Panc1 (cell line): Measurements from ENCODE around the gene TDRD1. TPM values are rescaled to one million over a fixed set of nuclear protein-coding genes. Genes with fewer than 3 reads are reported as not detected.

Experiments used
- ATAC-seq: fragments of 200-7000 bp; cut with Tn5 transposase; 2 replicates; pipeline ENCODE4 v1.9.1; 2020; ENCODE audit warnings: mild to moderate bottlenecking, moderate library complexity
- BruUV-seq: library from RNA; stranded (reverse); fragments of 400-500 nt; replicated peaks from 2 replicates; lab custom pipeline; 2021; lab: Mats Ljungman, UMichigan
- CTCF ChIA-PET: fragments of 300-600 bp; sonication (Branson Sonifier 250); formaldehyde crosslinking; loops from one replicate; lab custom pipeline; 2022; ENCODE audit warnings: antibody characterized with exemption; lab: Charles Lee
- POLR2A ChIA-PET: fragments of 300-600 bp; sonication (Branson Sonifier 250); formaldehyde crosslinking; loops from one replicate; lab custom pipeline; 2022; ENCODE audit warnings: antibody characterized with exemption; lab: Charles Lee
- DNase-seq: peaks from one replicate; pipeline ENCODE4 v3.0.0-alpha.2; 2010; ENCODE audit warnings: low read depth, low spot score
- H3K27ac ChIP-seq: 2 replicates; pipeline ENCODE4 v1.5.1; 2011; ENCODE audit warnings: mild to moderate bottlenecking, low read length, inconsistent platforms
- H3K27me3 ChIP-seq: fragments of 200-500 bp; sonication (Bioruptor generic); 2 replicates; pipeline ENCODE4 v1.6.0; 2014; ENCODE audit warnings: low read length, inconsistent platforms; ENCODE audit not compliant: control insufficient read depth, insufficient read depth
- H3K36me3 ChIP-seq: fragments of 200-500 bp; sonication (Bioruptor generic); 2 replicates; pipeline ENCODE4 v1.5.1; 2014; ENCODE audit warnings: inconsistent platforms, mild to moderate bottlenecking, low read length, moderate library complexity; ENCODE audit not compliant: control insufficient read depth, insufficient read depth
- H3K4me1 ChIP-seq: 2 replicates; pipeline ENCODE4 v1.5.1; 2011; ENCODE audit warnings: inconsistent platforms, mild to moderate bottlenecking, low read length, moderate library complexity; ENCODE audit not compliant: control insufficient read depth, insufficient read depth
- H3K4me3 ChIP-seq, 2 experiments: 2 replicates each; pipeline ENCODE4 v1.5.1; 2011 to 2012; ENCODE audit warnings: low read depth in 2 of 2, low read length in 2 of 2, mild to moderate bottlenecking in 2 of 2, inconsistent platforms in 1 of 2, moderate library complexity in 1 of 2
- H3K9me3 ChIP-seq: fragments of 200-500 bp; sonication (Bioruptor generic); 2 replicates; pipeline ENCODE4 v1.5.1; 2014; ENCODE audit warnings: low read depth, mild to moderate bottlenecking, inconsistent platforms, low read length, moderate library complexity; ENCODE audit not compliant: control insufficient read depth, insufficient read depth
- POLR2AphosphoS5 ChIP-seq: IDR thresholded peaks from 2 replicates; pipeline ENCODE4 v1.6.1; 2012; ENCODE audit warnings: mild to moderate bottlenecking, low read depth, low read length, moderate library complexity
- SIN3A ChIP-seq: IDR thresholded peaks from 2 replicates; pipeline ENCODE4 v1.6.1; 2012; ENCODE audit warnings: low read depth, mild to moderate bottlenecking, low read length, moderate library complexity, borderline replicate concordance; ENCODE audit not compliant: insufficient read depth
- TCF7L2 ChIP-seq: IDR thresholded peaks from 2 replicates; pipeline ENCODE4 v1.6.1; 2011; ENCODE audit warnings: mild to moderate bottlenecking, low read depth, low read length, inconsistent platforms
- in situ Hi-C: cut with HindIII; loops from 2 replicates; pipeline ENCODE4 v1.10.0; 2016; ENCODE audit warnings: low sequenced_read_pairs, low pct_unique_long_range_greater_than_20kb
- intact Hi-C: fragments of 100-400 bp; cut with micrococcal nuclease; formaldehyde crosslinking; loops from one replicate; pipeline ENCODE4 v1.10.0; 2022; ENCODE audit not compliant: unreplicated experiment
- total RNA-seq: library from RNA; stranded (reverse); gene quantifications from one replicate; pipeline ENCODE4 v1.2.1, GENCODE V29; 2021; ENCODE audit not compliant: unreplicated experiment
- TF ChIP-seq, protein P1 (sequence below): fragments of 450-650 bp; IDR thresholded peaks from 2 replicates; pipeline ENCODE4 v1.5.1; 2017; ENCODE audit warnings: mild to moderate bottlenecking
- TF ChIP-seq, protein P2 (sequence below), 2 experiments: IDR thresholded peaks; 2 replicates each; pipeline ENCODE4 v1.6.1; 2011 to 2012; ENCODE audit warnings: low read depth in 2 of 2, control low read depth in 1 of 2, low read length in 1 of 2, mild to moderate bottlenecking in 1 of 2, moderate library complexity in 1 of 2; ENCODE audit not compliant: insufficient read depth in 1 of 2

The TDRD1 gene
- total RNA-seq, 1 experiment from 2014 or later: not detected

DNA sequence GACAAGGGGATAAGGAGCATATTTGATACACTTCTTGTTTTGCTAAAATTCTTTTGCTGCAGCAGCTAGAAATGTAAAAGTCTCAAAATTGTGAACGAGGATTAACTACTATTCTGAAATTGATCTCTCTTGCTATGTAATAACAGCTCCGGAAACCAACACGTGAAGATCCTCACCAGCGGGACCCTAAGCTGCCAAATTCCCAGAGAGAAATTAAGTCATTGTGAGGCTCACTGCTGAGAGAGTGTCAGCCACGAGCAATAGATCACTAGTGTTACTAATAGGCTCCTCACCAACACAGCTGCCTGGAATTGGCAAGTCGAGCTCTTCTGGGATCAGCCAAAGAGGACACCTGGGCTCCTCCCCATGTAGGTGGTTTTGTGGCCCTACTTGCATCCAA, 54.3 kb downstream of the TDRD1 start:
- intact Hi-C loops: no loop called here
- no peak for ATAC-seq
- no peak overlapping the region for H3K4me3 ChIP-seq
- TF ChIP-seq POLR2AphosphoS5 (no peak), TCF7L2 (no peak), SIN3A (no peak)
- TF ChIP-seq, protein P1, sequence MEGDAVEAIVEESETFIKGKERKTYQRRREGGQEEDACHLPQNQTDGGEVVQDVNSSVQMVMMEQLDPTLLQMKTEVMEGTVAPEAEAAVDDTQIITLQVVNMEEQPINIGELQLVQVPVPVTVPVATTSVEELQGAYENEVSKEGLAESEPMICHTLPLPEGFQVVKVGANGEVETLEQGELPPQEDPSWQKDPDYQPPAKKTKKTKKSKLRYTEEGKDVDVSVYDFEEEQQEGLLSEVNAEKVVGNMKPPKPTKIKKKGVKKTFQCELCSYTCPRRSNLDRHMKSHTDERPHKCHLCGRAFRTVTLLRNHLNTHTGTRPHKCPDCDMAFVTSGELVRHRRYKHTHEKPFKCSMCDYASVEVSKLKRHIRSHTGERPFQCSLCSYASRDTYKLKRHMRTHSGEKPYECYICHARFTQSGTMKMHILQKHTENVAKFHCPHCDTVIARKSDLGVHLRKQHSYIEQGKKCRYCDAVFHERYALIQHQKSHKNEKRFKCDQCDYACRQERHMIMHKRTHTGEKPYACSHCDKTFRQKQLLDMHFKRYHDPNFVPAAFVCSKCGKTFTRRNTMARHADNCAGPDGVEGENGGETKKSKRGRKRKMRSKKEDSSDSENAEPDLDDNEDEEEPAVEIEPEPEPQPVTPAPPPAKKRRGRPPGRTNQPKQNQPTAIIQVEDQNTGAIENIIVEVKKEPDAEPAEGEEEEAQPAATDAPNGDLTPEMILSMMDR: no peak
- TF ChIP-seq, protein P2, sequence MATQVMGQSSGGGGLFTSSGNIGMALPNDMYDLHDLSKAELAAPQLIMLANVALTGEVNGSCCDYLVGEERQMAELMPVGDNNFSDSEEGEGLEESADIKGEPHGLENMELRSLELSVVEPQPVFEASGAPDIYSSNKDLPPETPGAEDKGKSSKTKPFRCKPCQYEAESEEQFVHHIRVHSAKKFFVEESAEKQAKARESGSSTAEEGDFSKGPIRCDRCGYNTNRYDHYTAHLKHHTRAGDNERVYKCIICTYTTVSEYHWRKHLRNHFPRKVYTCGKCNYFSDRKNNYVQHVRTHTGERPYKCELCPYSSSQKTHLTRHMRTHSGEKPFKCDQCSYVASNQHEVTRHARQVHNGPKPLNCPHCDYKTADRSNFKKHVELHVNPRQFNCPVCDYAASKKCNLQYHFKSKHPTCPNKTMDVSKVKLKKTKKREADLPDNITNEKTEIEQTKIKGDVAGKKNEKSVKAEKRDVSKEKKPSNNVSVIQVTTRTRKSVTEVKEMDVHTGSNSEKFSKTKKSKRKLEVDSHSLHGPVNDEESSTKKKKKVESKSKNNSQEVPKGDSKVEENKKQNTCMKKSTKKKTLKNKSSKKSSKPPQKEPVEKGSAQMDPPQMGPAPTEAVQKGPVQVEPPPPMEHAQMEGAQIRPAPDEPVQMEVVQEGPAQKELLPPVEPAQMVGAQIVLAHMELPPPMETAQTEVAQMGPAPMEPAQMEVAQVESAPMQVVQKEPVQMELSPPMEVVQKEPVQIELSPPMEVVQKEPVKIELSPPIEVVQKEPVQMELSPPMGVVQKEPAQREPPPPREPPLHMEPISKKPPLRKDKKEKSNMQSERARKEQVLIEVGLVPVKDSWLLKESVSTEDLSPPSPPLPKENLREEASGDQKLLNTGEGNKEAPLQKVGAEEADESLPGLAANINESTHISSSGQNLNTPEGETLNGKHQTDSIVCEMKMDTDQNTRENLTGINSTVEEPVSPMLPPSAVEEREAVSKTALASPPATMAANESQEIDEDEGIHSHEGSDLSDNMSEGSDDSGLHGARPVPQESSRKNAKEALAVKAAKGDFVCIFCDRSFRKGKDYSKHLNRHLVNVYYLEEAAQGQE (IDR thresholded peaks at IDR 0.05; ENCODE audit: insufficient read depth in 1 of 2, low read depth in 2 of 2, low read length in 1 of 2): no peak
- ChIA-PET CTCF (no interaction called here), POLR2A (no interaction called here)
- H3K27me3 ChIP-seq: peaks cover 19% of the 10 kb centered on the region
- no peaks in the 10 kb centered on the region for H3K36me3 ChIP-seq
- in situ Hi-C loops: no loop called here
- H3K27ac ChIP-seq: no peak overlapping the region
- DNase-seq: no peak
- H3K4me1 ChIP-seq: no peaks in the 10 kb centered on the region
- no TSS peak for BruUV-seq
- no peaks in the 10 kb centered on the region for H3K9me3 ChIP-seq

DNA sequence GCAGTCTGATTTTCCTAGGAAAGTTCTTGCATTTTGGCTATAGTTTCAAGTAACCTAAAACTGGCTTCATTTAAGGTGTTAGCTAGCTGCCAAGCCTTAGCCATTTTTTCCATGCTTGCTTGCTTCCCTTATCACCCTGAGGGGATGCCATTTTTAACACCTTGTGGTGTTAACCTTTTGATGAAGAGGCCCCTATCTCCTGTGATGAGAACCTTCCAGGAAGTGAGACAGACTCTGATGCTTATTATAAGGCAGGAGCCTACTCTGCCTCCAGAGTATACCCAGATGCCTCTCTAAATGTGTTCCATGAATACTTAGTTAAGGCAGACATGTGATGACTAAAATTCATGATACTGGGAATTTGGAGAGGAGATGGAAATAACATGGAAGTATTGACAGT, 55.0 kb downstream of the TDRD1 start:
- in situ Hi-C loops (no loop called here), intact Hi-C loops (no loop called here)
- H3K9me3 ChIP-seq: no peaks in the 10 kb centered on the region
- peaks cover 25% of the 10 kb centered on the region for H3K27me3 ChIP-seq
- BruUV-seq: no TSS peak
- no peaks in the 10 kb centered on the region for H3K36me3 ChIP-seq
- no peak overlapping the region for H3K4me3 ChIP-seq
- H3K27ac ChIP-seq: no peak overlapping the region
- ATAC-seq (no peak), DNase-seq (no peak)
- peaks cover 3% of the 10 kb centered on the region; the same call in 1 of the 2 replicates for H3K4me1 ChIP-seq
- CTCF ChIA-PET: no interaction called here
- TF ChIP-seq POLR2AphosphoS5 (no peak), TCF7L2 (no peak), SIN3A (no peak)
- TF ChIP-seq, protein P1: no peak
- TF ChIP-seq, protein P2 (IDR thresholded peaks at IDR 0.05; ENCODE audit: insufficient read depth in 1 of 2, low read depth in 2 of 2, low read length in 1 of 2): no peak
- POLR2A ChIA-PET: no interaction called here
